Lung (tissue), 12 donors: ENCODE data around the gene RNPC3. TPM values are rescaled to one million over a fixed set of nuclear protein-coding genes. Genes with fewer than 3 reads are reported as not detected.

Experiments
- ATAC-seq: fragments of 200-7000 bp; cut with Tn5 transposase; one replicate; pipeline ENCODE4 v1.9.1; 2020; ENCODE audit warnings: moderate number of reproducible peaks; ENCODE audit not compliant: insufficient read depth, low FRiP score
- DNase-seq, 3 donors: peaks; one replicate each; pipeline ENCODE4 v3.0.0-alpha.2; 2013 to 2017
- H3K27ac ChIP-seq, 2 donors: one replicate each; pipeline ENCODE4 v1.5.1; 2013; ENCODE audit warnings: mild to moderate bottlenecking in 2 of 2, moderate library complexity in 2 of 2, control low read depth in 1 of 2, inconsistent platforms in 1 of 2, low read depth in 1 of 2, low read length in 1 of 2
- H3K27me3 ChIP-seq, 3 donors: one replicate each; pipeline ENCODE4 v1.5.1; 2013; ENCODE audit warnings: low read length in 2 of 3; ENCODE audit not compliant: control insufficient read depth in 3 of 3, insufficient read depth in 3 of 3
- H3K36me3 ChIP-seq, 4 donors: one replicate each; pipeline ENCODE4 v1.5.1; 2013; ENCODE audit warnings: low read length in 4 of 4, mild to moderate bottlenecking in 1 of 4, moderate library complexity in 1 of 4; ENCODE audit not compliant: control insufficient read depth in 4 of 4, insufficient read depth in 4 of 4
- H3K4me1 ChIP-seq, 5 donors: one replicate each; pipeline ENCODE4 v1.5.1; 2013; ENCODE audit warnings: low read length in 5 of 5, mild to moderate bottlenecking in 2 of 5, moderate library complexity in 1 of 5; ENCODE audit not compliant: control insufficient read depth in 5 of 5, insufficient read depth in 5 of 5
- H3K4me3 ChIP-seq: one replicate; pipeline ENCODE4 v1.5.1; 2013; ENCODE audit warnings: mild to moderate bottlenecking, control low read depth, moderate library complexity
- H3K9ac ChIP-seq, 2 donors: one replicate each; pipeline ENCODE4 v1.5.1; 2013; ENCODE audit warnings: low read length in 2 of 2, control low read depth in 1 of 2; ENCODE audit not compliant: insufficient read depth in 1 of 2
- H3K9me3 ChIP-seq, 4 donors: one replicate each; pipeline ENCODE4 v1.5.1; 2013; ENCODE audit warnings: low read length in 3 of 4, mild to moderate bottlenecking in 1 of 4, moderate library complexity in 1 of 4; ENCODE audit not compliant: control insufficient read depth in 4 of 4, insufficient read depth in 3 of 4
- CTCF ChIP-seq: IDR thresholded peaks from 2 replicates; pipeline ENCODE4 v1.5.1; 2012; ENCODE audit warnings: mild to moderate bottlenecking; ENCODE audit errors: control extremely low read depth, extremely low read depth
- WGBS, 2 donors: extraction: QIAGEN DNeasy Blood & Tissue Kit; methylation state at CpG; one replicate each; pipeline ENCODE4 v1.1.7; 2013; 5-methylcytosine and 5-hydroxymethylcytosine counted together
- polyA plus RNA-seq, 2 donors: library from polyadenylated mRNA; stranded (reverse); fragments of 200-250 nt; gene quantifications; one replicate each; pipeline ENCODE4 v1.2.1, GENCODE V29; 2013
- total RNA-seq, 2 donors: library from RNA; depleted of rRNA in 1 of 2; stranded (reverse); fragments of >200 nt in 1 of 2; gene quantifications; one replicate each; pipeline ENCODE4 v1.2.1, GENCODE V29; 2014 to 2021
- donor health status: control.
- donor health status: control.
- donor health status: Bipolar disorder and iron deficiency.
- donor health status: healthy.
- donor health status: DM: yes; HTN: yes; CAD: no.

RNPC3 gene
- total and polyA plus RNA-seq, 4 donors = 10.5 to 60.5 (median 18.2) TPM

DNA sequence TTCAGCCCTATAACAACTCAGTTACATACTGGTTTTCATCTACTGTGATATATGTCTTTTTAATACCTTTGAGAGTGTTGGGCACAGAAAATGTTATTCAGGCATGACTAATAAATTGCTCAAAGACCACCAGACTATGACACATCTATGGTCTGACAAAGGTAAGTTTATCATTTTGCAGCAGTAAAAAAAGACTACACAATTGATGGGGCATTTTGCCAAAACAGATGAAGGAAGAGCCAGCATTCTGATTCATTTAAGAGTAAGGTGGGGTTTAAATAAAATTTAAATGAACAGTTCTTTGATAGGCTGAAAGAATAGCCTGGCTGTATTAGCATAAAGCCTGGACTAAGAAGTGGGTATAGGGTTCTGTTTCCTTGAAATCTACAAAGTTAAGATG, 8.8 kb upstream of the RNPC3 start:
- Histone ChIP-seq H3K9me3 (no peaks in the 10 kb centered on the region), H3K36me3 (peaks cover 0 to 2% (median 0%) of the 10 kb centered on the region in 4 donors), H3K27ac (no peak overlapping the region), H3K4me3 (no peak overlapping the region), H3K4me1 (no peaks in the 10 kb centered on the region), H3K9ac (no peak overlapping the region), H3K27me3 (no peaks in the 10 kb centered on the region)
- DNase-seq (no peak), ATAC-seq (no peak)
- no peak for TF ChIP-seq CTCF

DNA sequence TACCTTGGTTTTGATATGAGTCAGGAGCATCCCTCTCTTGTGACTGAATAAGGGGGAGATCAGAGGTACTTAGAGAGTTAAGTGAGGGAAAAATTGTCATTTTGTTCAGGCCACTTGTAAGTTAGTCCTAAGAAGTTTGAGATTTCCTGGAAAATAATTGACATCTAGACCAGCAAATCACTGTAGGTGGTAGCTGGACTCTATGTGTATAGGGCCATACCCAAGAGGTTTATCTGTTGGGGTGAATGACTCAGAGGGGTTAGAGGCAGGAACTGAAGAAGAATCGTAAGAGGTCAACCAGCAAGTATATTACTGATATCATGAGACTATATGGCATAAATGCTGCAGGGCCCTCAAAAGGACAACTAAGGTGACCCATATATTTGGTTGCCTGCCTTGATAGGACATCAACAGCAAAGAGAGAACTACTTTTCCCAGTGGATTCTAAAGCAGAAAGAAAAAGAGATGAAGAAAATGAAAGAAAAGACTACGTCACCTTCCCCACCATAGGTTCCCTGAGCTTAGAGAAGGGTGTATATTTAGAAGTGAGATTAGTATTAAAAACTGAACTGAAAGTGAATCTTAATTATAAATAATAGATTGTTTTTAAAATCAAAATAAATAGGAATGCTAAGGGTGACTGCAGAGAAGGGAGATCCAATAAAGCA, 8.0 kb upstream of the RNPC3 start:
- ATAC-seq = no peak
- no peak for DNase-seq
- Histone ChIP-seq H3K9me3 (no peaks in the 10 kb centered on the region), H3K4me1 (peaks cover 0 to 3% (median 0%) of the 10 kb centered on the region in 5 donors), H3K36me3 (peaks cover 0 to 2% (median 0%) of the 10 kb centered on the region in 4 donors), H3K27ac (no peak overlapping the region), H3K27me3 (no peaks in the 10 kb centered on the region), H3K4me3 (no peak overlapping the region), H3K9ac (no peak overlapping the region)
- TF ChIP-seq CTCF = no peak
- WGBS, 2 donors = 79 to 84% methylated on average over 2 of the region's 2 CpGs

GRCh38 chr1:103520822-103521221, 4.7 kb upstream of the RNPC3 start:
- Histone ChIP-seq H3K9ac (no peak overlapping the region), H3K4me3 (no peak overlapping the region), H3K4me1 (peaks cover 0 to 7% (median 0%) of the 10 kb centered on the region in 5 donors), H3K36me3 (peaks cover 0 to 2% (median 0%) of the 10 kb centered on the region in 4 donors), H3K27me3 (no peaks in the 10 kb centered on the region), H3K27ac (no peak overlapping the region), H3K9me3 (no peaks in the 10 kb centered on the region)
- ATAC-seq = no peak
- no peak for DNase-seq
- no peak for TF ChIP-seq CTCF

- H3K4me1 ChIP-seq = peaks cover 0 to 19% (median 0%) of the 10 kb centered on the region in 5 donors
- TF ChIP-seq CTCF = no peak
- no peak overlapping the region for H3K27ac ChIP-seq
- WGBS, 2 donors = 94 to 96% methylated on average over 3 of the region's 3 CpGs
- no peaks in the 10 kb centered on the region for H3K9me3 ChIP-seq
- DNase-seq = no peak
- H3K9ac ChIP-seq = no peak overlapping the region
- no peaks in the 10 kb centered on the region for H3K36me3 ChIP-seq
- ATAC-seq = no peak
- H3K4me3 ChIP-seq = no peak overlapping the region
- H3K27me3 ChIP-seq = no peaks in the 10 kb centered on the region
Measured at GRCh38 chr1:103523346-103523745, 2.2 kb upstream of the RNPC3 start.
